Panc1 (cell line): ENCODE data around the gene ALX4.

ENCODE experiments used
- CTCF ChIP-seq: fragments of 450-650 bp; IDR thresholded peaks from 2 replicates; pipeline ENCODE4 v1.5.1; 2017; ENCODE audit warnings: mild to moderate bottlenecking
- POLR2AphosphoS5 ChIP-seq: IDR thresholded peaks from 2 replicates; pipeline ENCODE4 v1.6.1; 2012; ENCODE audit warnings: mild to moderate bottlenecking, low read depth, low read length, moderate library complexity
- TCF7L2 ChIP-seq: IDR thresholded peaks from 2 replicates; pipeline ENCODE4 v1.6.1; 2011; ENCODE audit warnings: mild to moderate bottlenecking, low read depth, low read length, inconsistent platforms

GRCh38 chr11:44267006-44267749 lies 42.8 kb downstream of the ALX4 start:
- no peak for TF ChIP-seq TCF7L2
- TF ChIP-seq CTCF, result no peak
- TF ChIP-seq POLR2AphosphoS5, result no peak
